ENCODE measurements around the gene CCDC24. TPM values are rescaled to one million over a fixed set of nuclear protein-coding genes. Genes with fewer than 3 reads are reported as not detected.

The CCDC24 gene
- total RNA-seq, 5 donors from 2014 or later (not counting 1 experiment from before 2014, with no cell fraction given), result 0.50 to 4.3 (median 1.7) TPM

DNA sequence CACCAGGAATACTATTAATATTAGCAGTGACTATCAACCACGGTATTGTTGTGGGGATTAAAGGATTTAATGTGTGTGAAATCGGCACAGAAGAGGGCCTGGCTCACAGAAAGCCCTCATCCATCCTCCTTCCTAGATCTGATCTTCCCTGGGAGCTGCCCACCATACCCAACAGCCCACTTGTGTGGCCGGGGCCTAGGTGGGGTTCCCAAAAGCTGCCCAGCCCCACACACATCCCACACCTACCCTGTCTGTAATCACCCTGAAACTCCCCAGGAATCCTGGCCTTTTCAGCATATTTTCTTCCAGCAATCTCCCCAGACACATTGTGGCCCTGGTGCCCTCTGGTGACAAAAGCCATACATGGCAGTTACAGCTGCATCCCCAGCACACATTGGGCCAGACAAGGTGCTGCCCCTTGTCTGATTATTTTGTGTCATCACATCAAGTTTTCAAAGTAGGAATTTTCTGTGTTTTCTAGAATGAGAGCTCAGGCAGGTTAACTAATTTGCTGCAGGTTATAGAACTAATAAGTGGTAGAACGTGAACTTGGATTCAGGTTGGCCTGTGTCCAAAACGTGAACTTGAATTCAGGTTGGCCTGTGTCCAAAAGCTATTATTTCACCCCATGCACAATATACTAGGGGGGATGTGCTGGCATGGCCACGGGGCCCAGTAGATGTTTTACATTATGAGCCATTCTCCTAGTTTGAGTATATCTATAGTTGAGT is 45.2 kb downstream of the CCDC24 start:
- peaks cover 0 to 12% (median 10%) of the 10 kb centered on the region in 3 donors for H3K4me1 Mint-ChIP-seq
- ChIA-PET POLR2A (no interaction called here), CTCF (interaction anchor here (0.6 to 2.5 kb wide), 8 partner anchors 10 to 1236 kb away, joined by 3 to 17 read pairs (median 4); no protein-coding TSS in a partner anchor)
- ATAC-seq (replicated peaks in 1 of 4), result peak; percentile 64 to 85 (median 74)
- no peaks in the 10 kb centered on the region for H3K36me3 Mint-ChIP-seq
- Histone ChIP-seq H3K4me3 (ENCODE audit: control insufficient read depth in 1 of 2, extremely low read depth in 1 of 2, low read length in 1 of 2) (no peak overlapping the region), H3K36me3 (ENCODE audit: control insufficient read depth in 2 of 2, extremely low read depth in 1 of 2, insufficient read depth in 1 of 2, low read length in 1 of 2) (no peaks in the 10 kb centered on the region), H3K9me3 (no peaks in the 10 kb centered on the region), H3K4me1 (ENCODE audit: control insufficient read depth in 1 of 2, extremely low read depth in 1 of 2, insufficient read depth in 2 of 2, low read length in 2 of 2) (peaks cover 0 to 2% of the 10 kb centered on the region in 2 experiments), H3K27ac (ENCODE audit: low read length) (no peak overlapping the region), H3K27me3 (replicated peaks in 1 of 2; ENCODE audit: control insufficient read depth in 2 of 2, extremely low read depth in 1 of 2, insufficient read depth in 2 of 2, low read length in 1 of 2) (no peaks in the 10 kb centered on the region)
- DNase-seq, result peak; percentile 20 to 80 (median 53)
- 33% methylated on average over 1 of the region's 6 CpGs for WGBS (ENCODE audit: insufficient coverage)
- H3K27me3 Mint-ChIP-seq, result no peaks in the 10 kb centered on the region
- H3K9me3 Mint-ChIP-seq, result no peaks in the 10 kb centered on the region
- H3K4me3 Mint-ChIP-seq, result no peak overlapping the region
- H3K27ac Mint-ChIP-seq, result no peak overlapping the region

- no peaks in the 10 kb centered on the region for H3K9me3 ChIP-seq
- H3K27me3 Mint-ChIP-seq, result no peaks in the 10 kb centered on the region
- H3K27ac ChIP-seq (ENCODE audit: low read length), result no peak overlapping the region
- no peak overlapping the region for H3K4me3 Mint-ChIP-seq
- POLR2A ChIA-PET, result no interaction called here
- no peaks in the 10 kb centered on the region for H3K4me1 ChIP-seq (ENCODE audit: control insufficient read depth in 1 of 2, extremely low read depth in 1 of 2, insufficient read depth in 2 of 2, low read length in 2 of 2)
- no peaks in the 10 kb centered on the region for H3K9me3 Mint-ChIP-seq
- peaks cover 0 to 4% of the 10 kb centered on the region in 2 experiments for H3K27me3 ChIP-seq (replicated peaks in 1 of 2; ENCODE audit: control insufficient read depth in 2 of 2, extremely low read depth in 1 of 2, insufficient read depth in 2 of 2, low read length in 1 of 2)
- peak overlapping the region in 1 of 2 donors; percentile 31 for H3K27ac Mint-ChIP-seq
- H3K36me3 Mint-ChIP-seq, result no peaks in the 10 kb centered on the region
- no peak for ATAC-seq (replicated peaks in 1 of 4)
- CTCF ChIA-PET, result interaction anchor here (0.6 to 2.5 kb wide), 7 partner anchors 9 to 274 kb away, joined by 3 to 17 read pairs (median 5); no protein-coding TSS in a partner anchor
- no peak for DNase-seq
- peaks cover 0 to 7% (median 6%) of the 10 kb centered on the region in 3 donors for H3K4me1 Mint-ChIP-seq
- H3K36me3 ChIP-seq (ENCODE audit: control insufficient read depth in 2 of 2, extremely low read depth in 1 of 2, insufficient read depth in 1 of 2, low read length in 1 of 2), result no peaks in the 10 kb centered on the region
- H3K4me3 ChIP-seq (ENCODE audit: control insufficient read depth in 1 of 2, extremely low read depth in 1 of 2, low read length in 1 of 2), result no peak overlapping the region
- 83% methylated on average over 1 of the region's 5 CpGs for WGBS (ENCODE audit: insufficient coverage)
Measured at GRCh38 chr1:44037154-44037553, 45.8 kb downstream of the CCDC24 start.

DNA sequence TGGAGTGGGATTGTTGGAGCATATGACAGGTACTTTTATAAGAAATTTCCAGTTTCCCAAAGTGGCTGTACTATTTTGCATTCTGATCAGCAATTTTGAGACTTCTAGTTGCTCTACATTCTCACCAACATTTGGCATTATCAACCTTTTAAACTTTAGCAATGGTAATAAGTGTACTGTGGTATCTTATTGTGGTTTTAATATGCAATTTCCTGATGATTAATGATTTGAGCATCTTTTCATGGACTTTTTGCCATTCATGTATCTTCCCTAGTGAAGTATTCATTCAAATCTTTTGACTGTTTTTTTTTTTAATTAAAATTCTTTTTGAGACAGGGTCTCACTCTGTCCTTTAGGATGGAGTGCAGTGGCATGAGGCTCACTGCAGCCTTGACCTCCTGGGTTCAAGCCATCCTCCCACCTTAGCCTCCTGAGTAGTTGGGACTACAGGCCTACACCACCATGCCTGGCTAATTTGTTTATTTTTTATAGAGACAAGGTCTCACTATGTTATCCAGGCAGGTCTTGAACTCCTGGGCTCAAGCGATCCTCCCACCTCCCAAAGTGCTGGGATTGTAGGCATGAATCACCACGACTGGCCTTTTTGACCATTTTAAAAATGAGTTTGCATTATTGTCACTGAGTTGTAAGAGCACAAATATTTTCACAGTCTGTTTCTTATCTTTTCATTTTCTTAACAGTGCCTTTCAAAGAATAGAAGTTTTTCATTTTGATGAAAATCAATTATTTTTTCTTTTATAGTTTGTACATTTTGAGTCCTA is 47.7 kb downstream of the CCDC24 start:
- WGBS (ENCODE audit: insufficient coverage), result no CpG with 5 or more reads among the region's 2 CpGs
- ChIA-PET CTCF (interaction anchor here in 1 of 2 donors (0.6 kb wide), 1 partner anchor 62 kb away, joined by 3 read pairs; no protein-coding TSS in a partner anchor), POLR2A (no interaction called here)
- Mint-ChIP-seq H3K36me3 (no peaks in the 10 kb centered on the region), H3K27me3 (peaks cover 0 to 6% of the 10 kb centered on the region in 2 donors), H3K4me3 (no peak overlapping the region), H3K27ac (no peak overlapping the region), H3K9me3 (no peaks in the 10 kb centered on the region), H3K4me1 (peaks cover 0 to 3% (median 0%) of the 10 kb centered on the region in 3 donors)
- Histone ChIP-seq H3K9me3 (no peaks in the 10 kb centered on the region), H3K27me3 (replicated peaks in 1 of 2; ENCODE audit: control insufficient read depth in 2 of 2, extremely low read depth in 1 of 2, insufficient read depth in 2 of 2, low read length in 1 of 2) (peaks cover 0 to 16% of the 10 kb centered on the region in 2 experiments), H3K36me3 (ENCODE audit: control insufficient read depth in 2 of 2, extremely low read depth in 1 of 2, insufficient read depth in 1 of 2, low read length in 1 of 2) (no peaks in the 10 kb centered on the region), H3K4me1 (ENCODE audit: control insufficient read depth in 1 of 2, extremely low read depth in 1 of 2, insufficient read depth in 2 of 2, low read length in 2 of 2) (no peaks in the 10 kb centered on the region), H3K27ac (ENCODE audit: low read length) (no peak overlapping the region), H3K4me3 (ENCODE audit: control insufficient read depth in 1 of 2, extremely low read depth in 1 of 2, low read length in 1 of 2) (no peak overlapping the region)
- DNase-seq (no peak), ATAC-seq (replicated peaks in 1 of 4) (no peak)

GRCh38 chr1:44040418-44040817 is 49.0 kb downstream of the CCDC24 start:
- Histone ChIP-seq H3K27ac (ENCODE audit: low read length) (no peak overlapping the region), H3K36me3 (ENCODE audit: control insufficient read depth in 2 of 2, extremely low read depth in 1 of 2, insufficient read depth in 1 of 2, low read length in 1 of 2) (no peaks in the 10 kb centered on the region), H3K27me3 (replicated peaks in 1 of 2; ENCODE audit: control insufficient read depth in 2 of 2, extremely low read depth in 1 of 2, insufficient read depth in 2 of 2, low read length in 1 of 2) (peaks cover 0 to 19% of the 10 kb centered on the region in 2 experiments), H3K4me1 (ENCODE audit: control insufficient read depth in 1 of 2, extremely low read depth in 1 of 2, insufficient read depth in 2 of 2, low read length in 2 of 2) (no peaks in the 10 kb centered on the region), H3K4me3 (ENCODE audit: control insufficient read depth in 1 of 2, extremely low read depth in 1 of 2, low read length in 1 of 2) (no peak overlapping the region), H3K9me3 (no peaks in the 10 kb centered on the region)
- WGBS (ENCODE audit: insufficient coverage), result no CpG with 5 or more reads among the region's 2 CpGs
- DNase-seq (no peak), ATAC-seq (replicated peaks in 1 of 4) (no peak)
- H3K4me3 Mint-ChIP-seq, result no peak overlapping the region
- POLR2A ChIA-PET, result no interaction called here
- H3K4me1 Mint-ChIP-seq, result peaks cover 0 to 3% (median 0%) of the 10 kb centered on the region in 3 donors
- CTCF ChIA-PET, result interaction anchor here in 1 of 2 donors (0.5 kb wide), 1 partner anchor 53 kb away, joined by 7 read pairs; no protein-coding TSS in a partner anchor
- no peak overlapping the region for H3K27ac Mint-ChIP-seq
- no peaks in the 10 kb centered on the region for H3K9me3 Mint-ChIP-seq
- peaks cover 3 to 8% of the 10 kb centered on the region in 2 donors for H3K27me3 Mint-ChIP-seq
- no peaks in the 10 kb centered on the region for H3K36me3 Mint-ChIP-seq

DNA sequence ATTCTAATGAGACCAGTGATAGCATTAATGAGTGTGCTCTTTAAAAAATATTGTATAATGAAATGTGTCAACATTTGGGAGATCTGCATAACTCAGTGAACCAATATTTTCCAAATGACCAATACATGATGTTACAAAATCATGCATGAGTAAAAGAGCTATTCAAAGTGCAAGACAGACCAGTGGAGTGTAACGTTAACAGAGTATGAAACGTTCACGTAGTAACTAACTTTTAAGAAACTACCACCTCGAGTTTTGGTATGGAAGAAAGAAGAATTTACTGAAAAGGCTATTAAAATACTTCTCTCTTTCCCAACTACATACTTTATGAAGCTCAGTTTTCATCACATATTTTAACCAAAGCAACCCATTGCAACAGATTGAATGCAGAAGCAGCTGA is 49.4 kb downstream of the CCDC24 start:
- no peaks in the 10 kb centered on the region for H3K9me3 ChIP-seq
- Mint-ChIP-seq H3K27ac (no peak overlapping the region), H3K27me3 (peaks cover 5 to 8% of the 10 kb centered on the region in 2 donors), H3K4me1 (peaks cover 0 to 3% (median 0%) of the 10 kb centered on the region in 3 donors), H3K4me3 (no peak overlapping the region), H3K36me3 (no peaks in the 10 kb centered on the region), H3K9me3 (no peaks in the 10 kb centered on the region)
- H3K4me3 ChIP-seq (ENCODE audit: control insufficient read depth in 1 of 2, extremely low read depth in 1 of 2, low read length in 1 of 2), result no peak overlapping the region
- DNase-seq (no peak), ATAC-seq (replicated peaks in 1 of 4) (no peak)
- no peaks in the 10 kb centered on the region for H3K4me1 ChIP-seq (ENCODE audit: control insufficient read depth in 1 of 2, extremely low read depth in 1 of 2, insufficient read depth in 2 of 2, low read length in 2 of 2)
- CTCF ChIA-PET, result interaction anchor here (0.5 to 0.8 kb wide), 2 partner anchors 53 to 995 kb away, joined by 5 to 7 read pairs; no protein-coding TSS in a partner anchor
- no peaks in the 10 kb centered on the region for H3K36me3 ChIP-seq (ENCODE audit: control insufficient read depth in 2 of 2, extremely low read depth in 1 of 2, insufficient read depth in 1 of 2, low read length in 1 of 2)
- no CpG with 5 or more reads among the region's 4 CpGs for WGBS (ENCODE audit: insufficient coverage)
- no peak overlapping the region for H3K27ac ChIP-seq (ENCODE audit: low read length)
- peaks cover 0 to 19% of the 10 kb centered on the region in 2 experiments for H3K27me3 ChIP-seq (replicated peaks in 1 of 2; ENCODE audit: control insufficient read depth in 2 of 2, extremely low read depth in 1 of 2, insufficient read depth in 2 of 2, low read length in 1 of 2)
- POLR2A ChIA-PET, result no interaction called here
